ENCODE measurements around the gene PFDN1.

DNA sequence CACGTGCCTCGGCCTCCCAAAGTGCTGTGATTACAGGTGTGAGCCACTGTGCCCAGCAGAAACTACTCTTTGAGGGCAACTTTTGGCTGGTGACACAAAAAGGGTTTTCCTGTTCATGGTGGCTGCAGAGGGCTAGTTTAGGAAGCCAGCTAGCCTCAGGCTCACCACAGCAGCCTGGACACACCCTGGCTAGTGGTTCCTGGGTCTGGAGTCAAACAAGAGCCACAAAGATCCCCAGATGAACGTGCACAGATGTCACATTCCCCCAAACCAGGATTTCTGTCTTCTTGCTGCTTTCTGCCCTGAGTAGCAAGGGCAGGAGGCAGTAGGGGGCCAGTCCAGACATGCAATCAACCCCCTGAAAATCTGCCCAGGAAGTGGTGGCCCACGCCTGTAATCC is 36.7 kb upstream of the PFDN1 start:
- TF ChIP-seq, protein P1, sequence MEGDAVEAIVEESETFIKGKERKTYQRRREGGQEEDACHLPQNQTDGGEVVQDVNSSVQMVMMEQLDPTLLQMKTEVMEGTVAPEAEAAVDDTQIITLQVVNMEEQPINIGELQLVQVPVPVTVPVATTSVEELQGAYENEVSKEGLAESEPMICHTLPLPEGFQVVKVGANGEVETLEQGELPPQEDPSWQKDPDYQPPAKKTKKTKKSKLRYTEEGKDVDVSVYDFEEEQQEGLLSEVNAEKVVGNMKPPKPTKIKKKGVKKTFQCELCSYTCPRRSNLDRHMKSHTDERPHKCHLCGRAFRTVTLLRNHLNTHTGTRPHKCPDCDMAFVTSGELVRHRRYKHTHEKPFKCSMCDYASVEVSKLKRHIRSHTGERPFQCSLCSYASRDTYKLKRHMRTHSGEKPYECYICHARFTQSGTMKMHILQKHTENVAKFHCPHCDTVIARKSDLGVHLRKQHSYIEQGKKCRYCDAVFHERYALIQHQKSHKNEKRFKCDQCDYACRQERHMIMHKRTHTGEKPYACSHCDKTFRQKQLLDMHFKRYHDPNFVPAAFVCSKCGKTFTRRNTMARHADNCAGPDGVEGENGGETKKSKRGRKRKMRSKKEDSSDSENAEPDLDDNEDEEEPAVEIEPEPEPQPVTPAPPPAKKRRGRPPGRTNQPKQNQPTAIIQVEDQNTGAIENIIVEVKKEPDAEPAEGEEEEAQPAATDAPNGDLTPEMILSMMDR (IDR thresholded peaks at IDR 0.05 in 8 of 11, conservative IDR thresholded peaks at IDR 0.05 in 3 of 11), result no peak
- no peak for TF ChIP-seq POLR2A (IDR thresholded peaks at IDR 0.05)
- no peak for TF ChIP-seq POLR2AphosphoS5 (IDR thresholded peaks at IDR 0.05)

Measured in spleen (tissue), 7 donors.